Stimulated activated CD4-positive, alpha-beta T cell treated with anti-CD3 and anti-CD28 coated beads, Interleukin-1b, Interleukin-23, amount 100 ng/mL, for 24 hours (primary cell): ENCODE results near the gene MAGEA9B.
"Not testable (repeated sequence)": the region's sequence is repeated elsewhere in the genome, so short reads cannot be mapped to it uniquely, and the experiment has no call there.

Experiments
- DNase-seq, 4 experiments: peaks; one replicate each; pipeline ENCODE4 v3.0.0-alpha.2; 2020; ENCODE audit warnings: low read depth in 4 of 4, low spot score in 1 of 4

The MAGEA9B gene

DNA sequence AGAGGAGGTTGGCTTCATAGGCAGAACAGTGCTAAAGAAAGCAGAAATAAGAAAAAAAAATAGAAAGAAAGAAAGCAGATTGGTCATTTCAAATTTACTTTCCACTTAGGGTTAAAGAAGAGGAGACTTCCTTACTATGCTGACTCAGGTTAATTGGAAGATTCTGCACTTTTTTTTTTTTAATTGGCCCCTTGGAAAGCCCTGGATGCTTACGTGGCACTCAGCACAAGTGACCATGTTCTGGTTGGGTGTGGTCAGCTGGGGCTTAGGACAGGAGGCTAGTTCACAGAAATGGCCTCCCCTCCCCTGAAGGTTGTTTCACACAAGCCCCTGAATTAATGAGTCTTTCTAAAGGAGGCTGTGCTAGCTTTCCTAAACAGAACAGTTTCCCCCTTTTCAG is 14.5 kb downstream of the MAGEA9B start:
- no peak for DNase-seq

DNA sequence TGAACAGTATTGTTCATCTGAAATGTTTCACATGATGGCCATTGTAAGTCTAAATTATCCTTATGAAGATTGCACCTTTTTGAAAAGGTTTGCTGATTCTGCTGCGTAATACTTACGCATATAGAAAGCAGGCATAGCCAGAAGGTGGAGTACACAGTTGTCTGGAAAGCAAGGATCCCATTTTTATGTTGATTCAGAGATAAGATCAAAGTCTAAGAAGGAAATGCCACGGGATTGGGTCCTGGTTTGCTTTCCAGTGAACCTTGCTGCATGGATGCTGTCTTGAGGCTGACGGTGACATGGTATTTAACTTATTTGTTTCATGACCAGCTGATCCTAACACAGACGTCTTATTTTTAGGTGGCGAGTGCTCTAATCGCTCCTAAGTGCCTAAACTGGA is 15.5 kb downstream of the MAGEA9B start:
- DNase-seq = no peak

DNA sequence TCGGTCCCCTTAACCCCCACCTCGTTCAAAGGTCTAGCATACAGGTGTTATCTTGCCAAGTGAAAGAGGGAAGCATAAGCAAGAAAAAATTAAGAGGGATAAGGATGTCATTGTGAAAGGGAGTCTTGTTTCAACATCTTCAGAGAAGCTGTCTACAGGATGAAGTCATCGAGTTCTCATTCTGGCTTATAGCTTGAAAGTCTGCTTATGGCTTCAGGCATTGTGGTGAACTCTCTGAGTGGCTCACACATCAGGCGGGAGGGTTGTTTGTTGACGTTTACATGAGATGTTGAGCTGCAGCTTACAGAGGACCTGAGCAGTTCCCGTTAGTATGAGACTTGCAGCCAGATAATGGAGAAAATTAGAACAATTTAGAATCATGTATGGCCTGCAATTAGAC is 16.6 kb downstream of the MAGEA9B start:
- DNase-seq = no peak

DNA sequence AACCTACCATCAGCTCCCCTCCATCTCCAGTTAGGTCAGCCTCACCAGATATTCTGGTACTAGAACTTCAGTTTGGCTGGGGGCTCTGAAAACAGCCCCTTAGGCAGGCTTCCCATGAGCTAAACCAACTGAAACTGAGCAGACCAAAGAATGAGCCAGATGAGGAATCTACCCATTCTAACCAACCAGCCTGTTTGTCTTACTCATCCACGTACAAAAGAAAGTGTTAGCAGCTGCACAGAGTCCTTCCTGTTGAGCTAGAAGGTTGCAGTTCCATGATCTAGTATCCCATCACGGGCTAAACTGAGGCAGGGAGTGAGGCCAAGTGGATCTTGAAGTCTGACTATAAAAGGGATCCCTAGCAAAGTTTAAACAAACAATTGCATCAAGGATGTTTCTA is 17.5 kb downstream of the MAGEA9B start:
- DNase-seq = no peak

DNA sequence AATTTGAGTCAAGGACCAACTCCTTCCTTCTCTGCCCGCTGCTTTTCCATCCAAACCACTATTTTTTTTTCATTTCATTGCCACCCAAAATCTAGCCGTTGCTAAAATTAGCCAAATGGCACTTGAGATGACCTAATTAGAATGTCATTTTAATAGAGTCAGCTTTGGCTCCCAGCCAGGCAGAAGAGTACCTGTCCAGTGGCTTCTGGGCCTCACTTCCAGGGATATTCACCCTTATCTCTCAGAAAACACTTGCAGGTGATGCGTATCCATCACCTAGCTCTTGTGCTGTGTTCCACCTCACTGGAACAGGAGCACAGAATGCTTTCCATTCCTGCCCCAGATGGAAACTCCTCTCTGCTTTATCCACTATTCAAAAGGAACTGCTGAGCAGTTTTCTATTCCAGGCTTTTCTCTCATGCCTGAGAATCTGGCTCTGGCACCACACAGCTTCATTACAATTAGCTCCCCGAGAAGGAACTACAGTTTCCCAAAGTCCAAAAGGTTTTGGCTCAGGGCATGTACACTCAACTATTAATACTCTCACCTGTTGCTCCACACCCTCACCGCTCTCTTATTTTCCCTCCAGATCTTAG is 18.5 kb downstream of the MAGEA9B start:
- no peak for DNase-seq

DNA sequence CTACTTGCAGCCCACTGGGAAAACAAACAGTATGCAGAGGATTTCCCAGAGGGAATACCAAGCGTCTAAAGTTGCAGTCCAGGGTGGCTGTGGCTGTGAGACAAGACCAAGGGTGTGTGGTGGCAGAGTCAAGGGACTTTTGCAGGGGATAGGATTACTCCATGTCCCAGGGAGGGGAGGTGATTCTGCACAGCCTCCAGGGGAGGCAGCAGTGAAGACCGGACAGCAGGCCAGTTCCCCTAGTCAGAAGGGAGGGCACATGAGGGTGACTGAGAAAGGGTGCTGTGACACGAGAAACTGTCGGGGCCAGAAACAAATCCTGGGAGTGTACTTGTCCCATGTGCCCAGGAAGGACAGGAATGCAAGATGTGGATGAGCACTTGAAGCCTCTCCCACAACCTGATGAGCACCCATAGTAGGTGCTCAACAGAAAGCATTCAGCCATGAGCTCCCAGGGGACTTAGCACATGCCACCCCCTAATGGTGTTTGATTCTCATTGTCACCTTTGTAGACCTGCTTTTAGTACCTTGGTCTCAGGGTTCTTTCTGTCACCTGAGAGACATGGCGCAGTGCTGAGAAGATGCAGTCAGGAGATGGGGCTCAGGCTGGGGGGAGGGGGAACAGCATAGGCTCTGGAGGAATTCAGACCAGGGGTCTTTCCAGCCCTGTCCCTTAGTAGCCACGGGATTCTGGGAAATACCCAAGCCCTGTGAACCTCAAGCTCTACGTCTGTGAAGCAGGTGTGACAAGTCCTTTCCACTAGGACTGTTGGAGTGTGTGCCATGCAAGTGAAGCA is 19.4 kb downstream of the MAGEA9B start:
- no peak for DNase-seq

DNA sequence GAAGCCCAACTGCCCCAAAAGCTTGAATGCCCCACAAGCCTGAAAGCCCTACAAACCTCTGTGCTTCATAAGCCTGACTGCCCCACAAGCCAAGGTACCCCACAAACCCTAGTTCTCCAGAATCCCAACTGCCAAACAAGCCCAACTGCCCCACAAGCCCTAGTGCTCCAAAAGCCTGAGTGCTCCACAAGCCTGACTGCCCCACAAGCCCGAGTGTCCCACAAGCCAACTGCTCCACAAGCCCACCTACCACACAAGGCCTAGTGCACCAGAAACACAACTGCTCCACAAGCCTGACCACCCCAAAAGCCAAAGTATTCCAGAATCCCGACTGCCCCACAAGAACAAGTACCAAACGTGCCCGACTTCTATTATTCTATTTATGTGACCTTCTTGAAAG is 23.9 kb downstream of the MAGEA9B start:
- no peak for DNase-seq

DNA sequence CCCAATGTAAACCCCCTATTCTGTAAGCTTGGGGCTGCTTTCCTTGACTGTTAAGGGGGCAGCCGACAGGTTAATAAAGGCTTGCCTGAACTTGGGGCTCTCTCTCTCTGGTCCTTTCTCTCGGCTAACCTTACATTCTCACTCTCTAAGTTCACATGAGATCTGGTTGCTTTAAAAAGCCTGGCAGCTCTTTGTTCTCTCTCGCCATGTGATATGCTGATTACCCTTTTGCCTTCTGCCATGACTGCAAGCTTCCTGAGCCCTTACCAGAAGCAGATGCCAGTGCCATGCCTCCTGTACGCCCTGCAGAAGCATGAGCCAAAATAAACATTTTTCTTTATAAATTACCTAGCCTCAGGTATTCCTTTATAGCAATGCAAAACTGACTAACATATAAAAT is 32.0 kb downstream of the MAGEA9B start:
- DNase-seq = not testable (repeated sequence)

DNA sequence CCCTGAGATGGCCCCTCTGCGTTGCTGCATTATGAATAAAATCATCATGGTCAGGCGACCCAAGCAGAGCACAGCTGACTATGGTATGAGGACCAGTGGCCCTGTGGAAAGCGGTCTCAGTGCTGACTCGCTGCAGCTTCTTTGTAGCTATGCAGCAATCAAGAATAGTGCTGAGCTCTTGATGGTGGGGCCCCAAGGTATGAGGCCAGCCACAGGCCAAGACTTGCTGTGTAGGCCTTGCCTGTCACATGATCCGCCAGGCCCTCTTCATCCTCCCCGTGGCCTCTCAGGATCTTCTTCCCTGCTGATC is 35.4 kb downstream of the MAGEA9B start:
- not testable (repeated sequence) for DNase-seq

DNA sequence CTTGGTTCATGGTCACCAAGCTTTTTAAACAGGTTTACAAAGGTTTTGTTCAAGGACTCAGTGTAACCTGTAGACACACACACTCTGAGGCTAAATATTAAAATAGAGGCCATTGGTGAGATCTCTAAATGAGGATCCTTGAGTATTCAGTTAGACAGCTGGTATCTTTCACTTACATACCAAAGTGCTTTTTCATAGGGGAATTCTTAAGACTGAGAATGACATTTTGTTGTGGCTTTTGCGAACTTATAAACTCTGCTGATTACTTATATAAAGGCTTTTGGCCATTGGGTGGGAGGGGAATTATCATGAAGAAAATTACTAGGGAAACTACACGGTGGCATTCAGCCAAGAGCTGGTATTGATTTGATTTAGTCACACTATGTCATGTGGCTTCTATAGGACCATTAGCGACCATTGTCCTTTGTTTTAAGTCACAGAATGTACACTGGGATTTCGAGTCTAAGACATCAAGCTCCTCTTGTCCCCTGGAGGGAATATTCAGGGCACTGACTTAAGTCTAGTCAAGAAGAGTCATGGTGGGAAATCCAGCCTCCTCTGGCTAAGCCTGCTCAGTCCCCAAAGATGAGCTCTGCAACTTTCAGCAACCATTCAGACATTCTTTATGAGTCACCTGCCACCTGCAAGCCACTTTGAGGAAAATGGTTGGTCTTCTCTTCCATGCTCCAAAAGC is 35.9 kb downstream of the MAGEA9B start:
- DNase-seq = not testable (repeated sequence)

DNA sequence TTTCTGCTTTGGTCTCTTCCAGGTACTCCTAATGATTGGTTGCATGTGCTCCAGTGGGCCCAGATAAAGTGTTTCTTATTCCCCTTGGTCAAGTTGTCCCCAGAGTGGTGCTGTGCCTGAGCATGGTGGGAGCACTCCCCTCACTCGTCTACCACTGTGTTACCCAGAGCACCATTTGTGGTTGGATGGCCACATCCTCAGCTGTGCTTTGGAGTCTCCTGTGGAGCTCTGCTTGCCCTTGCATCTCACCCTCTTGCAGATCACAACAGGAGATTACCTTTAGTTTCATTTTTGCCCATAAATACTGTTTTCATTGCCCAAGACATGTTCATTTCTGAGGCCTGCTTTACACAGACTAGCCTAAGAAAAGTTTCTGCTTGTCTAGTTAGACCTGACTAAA is 36.8 kb downstream of the MAGEA9B start:
- not testable (repeated sequence) for DNase-seq

DNA sequence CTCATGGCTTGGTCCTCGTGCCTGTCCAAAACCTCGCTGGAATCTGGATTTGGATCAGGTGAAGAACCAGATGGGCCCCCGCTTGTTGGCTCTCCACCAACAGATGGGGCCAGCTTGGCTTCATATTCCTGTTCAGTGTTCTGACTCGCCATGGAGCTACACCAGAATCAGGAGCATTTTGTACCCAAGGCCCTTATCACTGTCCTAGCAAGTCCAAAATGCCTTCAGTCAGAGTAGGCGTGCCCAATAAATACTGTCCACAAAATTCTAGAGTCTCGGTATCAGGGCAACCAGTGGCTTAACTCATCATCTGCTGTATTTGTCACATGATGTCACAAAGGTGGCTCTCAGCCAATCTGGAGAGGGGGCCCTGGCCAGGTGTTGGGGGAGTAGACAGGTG is 37.6 kb downstream of the MAGEA9B start, which contains the start of gene HSFX3:
TSS of gene HSFX3 (minus strand) at position 224 of the 400 bp plus-strand sequence. CDS start at position 152, 72 bp downstream.
- not testable (repeated sequence) for DNase-seq

DNA sequence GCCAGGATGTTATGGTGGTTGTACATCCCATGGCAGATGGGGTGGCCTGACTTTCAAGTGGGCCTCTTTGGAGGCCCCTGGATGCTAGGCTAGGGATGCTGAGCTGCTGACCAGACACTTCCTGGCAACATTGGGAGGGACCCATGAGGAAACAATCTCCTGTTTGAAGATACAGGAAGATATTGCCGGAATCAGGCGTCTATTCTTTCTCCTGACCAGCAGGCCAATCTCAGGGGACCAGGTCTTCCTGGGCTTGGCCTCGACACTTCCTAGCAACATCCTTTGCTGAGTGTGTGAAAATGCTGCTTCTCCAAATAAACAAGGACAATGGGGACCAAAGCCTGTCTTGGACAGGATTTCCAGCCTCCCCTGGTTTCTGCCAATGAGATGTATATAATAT is 39.5 kb downstream of the MAGEA9B start:
- not testable (repeated sequence) for DNase-seq

DNA sequence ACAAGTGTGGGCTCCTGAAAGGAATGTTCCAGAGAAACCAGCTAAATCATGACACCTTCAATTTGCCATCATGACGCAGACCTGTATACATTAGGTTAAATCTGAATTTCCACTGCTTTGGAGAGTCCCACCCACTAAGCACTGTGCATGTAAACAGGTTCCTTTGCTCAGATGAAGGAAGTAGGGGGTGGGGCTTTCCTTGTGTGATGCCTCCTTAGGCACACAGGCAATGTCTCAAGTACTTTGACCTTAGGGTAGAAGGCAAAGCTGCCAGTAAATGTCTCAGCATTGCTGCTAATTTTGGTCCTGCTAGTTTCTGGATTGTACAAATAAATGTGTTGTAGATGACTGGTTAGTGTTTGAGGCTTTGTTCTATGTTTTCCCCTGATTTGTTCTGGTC is 40.3 kb downstream of the MAGEA9B start:
- not testable (repeated sequence) for DNase-seq

DNA sequence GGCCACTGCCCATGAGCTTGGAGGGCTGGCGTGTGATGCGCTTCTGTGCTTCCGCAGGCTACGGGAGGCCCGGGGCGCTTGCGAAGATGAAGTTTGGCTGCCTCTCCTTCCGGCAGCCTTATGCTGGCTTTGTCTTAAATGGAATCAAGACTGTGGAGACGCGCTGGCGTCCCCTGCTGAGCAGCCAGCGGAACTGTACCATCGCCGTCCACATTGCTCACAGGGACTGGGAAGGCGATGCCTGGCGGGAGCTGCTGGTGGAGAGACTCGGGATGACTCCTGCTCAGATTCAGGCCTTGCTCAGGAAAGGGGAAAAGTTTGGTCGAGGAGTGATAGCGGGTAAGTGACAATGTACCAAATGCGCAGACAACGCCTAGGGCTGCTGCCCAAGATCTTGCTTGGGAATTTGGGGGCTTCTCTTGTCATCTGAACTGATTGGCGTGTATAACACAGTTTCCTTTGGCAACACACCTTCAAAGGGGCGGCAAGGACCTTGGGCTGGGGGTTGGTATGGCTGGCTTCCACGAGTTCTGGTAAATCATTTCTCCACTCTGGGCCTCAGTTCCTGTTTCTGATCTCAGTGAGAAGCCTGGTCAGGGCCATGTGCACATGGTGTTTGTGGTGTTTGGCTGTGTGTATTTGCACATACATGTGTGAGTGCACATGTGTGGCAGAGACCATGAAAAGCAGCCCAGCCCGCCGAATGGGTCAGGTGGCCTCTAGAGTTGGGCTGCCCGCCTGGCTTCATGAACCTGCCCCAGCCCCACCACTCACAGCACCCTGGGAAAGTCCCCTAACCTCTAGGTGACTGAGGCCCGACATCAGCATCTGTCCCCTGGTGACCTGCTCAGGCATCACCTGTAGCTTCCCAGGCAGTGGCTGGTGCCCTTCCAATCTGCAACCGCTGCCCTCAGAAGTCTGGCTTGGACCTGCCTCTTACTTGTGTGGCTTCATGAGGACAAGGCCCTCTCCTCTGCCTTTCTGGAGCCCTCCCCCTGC is 41.4 kb downstream of the MAGEA9B start:
- not testable (repeated sequence) for DNase-seq

DNA sequence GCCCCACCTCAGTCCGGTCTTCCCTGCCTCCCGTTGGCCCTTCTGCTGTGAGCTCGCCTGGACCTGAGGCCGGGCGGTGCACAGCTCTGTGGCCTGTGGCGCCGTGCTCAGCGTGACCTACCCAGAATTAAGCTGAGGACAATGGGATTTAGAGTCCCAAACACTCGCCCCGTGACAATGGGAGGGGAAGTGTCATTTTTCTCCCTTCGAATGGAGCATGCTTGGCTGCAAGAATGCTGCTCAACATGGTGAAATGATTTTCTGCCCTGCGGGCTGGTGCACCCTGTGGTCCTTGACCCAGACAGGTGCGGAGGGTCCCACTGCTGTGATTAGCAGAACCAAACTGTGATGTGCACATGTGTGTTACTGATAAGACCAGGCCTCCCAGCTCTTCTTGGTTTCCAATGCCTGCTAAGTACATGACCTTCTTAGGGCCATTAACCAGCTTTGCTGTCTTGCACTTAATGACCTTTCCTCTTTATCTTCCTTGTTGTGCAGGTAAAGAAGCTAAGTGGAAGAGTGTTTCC is 45.7 kb downstream of the MAGEA9B start:
- DNase-seq = no peak

DNA sequence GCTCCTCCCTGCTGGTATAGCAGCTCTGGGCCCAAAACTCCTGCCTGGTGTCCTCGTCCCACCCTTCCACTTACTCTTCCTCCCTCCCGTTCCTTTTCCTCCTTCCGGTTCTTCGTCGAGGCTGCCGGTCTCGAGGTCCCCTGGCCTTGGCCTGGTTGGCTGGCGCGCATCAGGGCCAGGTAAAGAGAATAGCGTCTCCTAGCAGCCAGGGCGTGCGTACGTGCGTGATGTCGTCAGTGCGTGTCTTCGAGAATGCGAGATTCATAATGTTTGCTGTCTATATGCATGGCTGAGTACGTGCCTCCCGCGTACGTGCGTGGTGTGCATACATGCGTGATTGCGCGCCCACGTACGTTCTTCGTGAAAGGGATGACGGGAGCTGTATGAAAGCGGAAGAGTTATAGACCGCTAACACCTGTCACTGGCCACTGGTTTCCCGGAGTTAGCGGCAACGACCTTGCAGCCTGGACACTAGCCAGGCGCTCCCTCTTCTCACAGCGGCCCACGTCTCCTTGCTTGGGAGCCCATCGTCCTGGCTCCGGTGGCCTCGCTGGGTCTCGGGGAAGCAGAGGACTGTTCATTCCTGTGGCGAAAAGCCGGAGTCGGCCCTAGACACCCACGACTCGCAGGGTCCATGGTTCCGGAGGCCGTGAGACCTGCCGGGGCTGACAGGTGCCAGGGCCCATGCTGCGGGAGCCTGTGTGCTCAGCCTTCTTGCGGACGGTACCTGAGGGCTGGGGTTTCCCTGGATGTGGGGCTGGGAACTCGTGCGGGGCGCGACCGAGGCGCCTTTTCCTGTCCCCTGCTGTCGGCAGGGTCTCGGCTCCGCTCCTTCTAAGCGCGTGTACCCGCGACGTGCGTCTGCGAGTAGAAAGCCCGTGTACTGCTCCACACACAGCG is 46.4 kb downstream of the MAGEA9B start, which contains the start of gene EOLA1:
TSS of gene EOLA1 (plus strand) at position 392 of the 900 bp plus-strand sequence. CDS start 4,619 bp downstream, outside the sequence.
- DNase-seq = peak; percentile 66 to 80 (median 72)

DNA sequence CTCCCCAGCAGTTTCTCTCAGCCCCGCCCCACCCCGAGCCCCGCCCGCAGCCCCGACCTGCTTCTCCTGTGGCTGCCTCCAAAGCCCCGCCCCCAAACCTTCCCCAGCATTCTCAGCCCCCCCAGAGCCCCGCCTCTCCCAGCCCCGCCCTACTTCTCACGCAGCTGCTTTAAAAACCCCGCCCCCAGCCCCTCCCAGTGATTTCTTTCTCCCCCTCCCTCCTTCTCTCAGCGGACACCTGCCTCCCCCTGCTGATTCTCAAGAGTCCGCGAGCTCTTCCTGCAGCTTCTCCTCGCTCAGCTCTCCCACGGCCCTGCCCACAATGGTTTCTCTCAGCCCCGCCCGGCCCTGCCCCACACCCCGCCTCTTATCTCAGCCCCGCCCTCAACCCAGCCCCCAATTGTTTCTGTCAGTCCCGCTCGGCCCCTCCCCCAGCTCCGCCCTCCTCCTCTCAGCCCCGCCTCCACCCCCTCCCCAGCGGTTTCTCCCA is 47.1 kb downstream of the MAGEA9B start:
- DNase-seq = peak; percentile 71 to 86 (median 80)
